Measurements from ENCODE around the gene GARS1.
A peak's percentile ranks its signal among the peaks of the same experiment; 100 is the strongest.
"Not testable (repeated sequence)": the region's sequence is repeated elsewhere in the genome, so short reads cannot be mapped to it uniquely, and the experiment has no call there.

Gene GARS1

DNA sequence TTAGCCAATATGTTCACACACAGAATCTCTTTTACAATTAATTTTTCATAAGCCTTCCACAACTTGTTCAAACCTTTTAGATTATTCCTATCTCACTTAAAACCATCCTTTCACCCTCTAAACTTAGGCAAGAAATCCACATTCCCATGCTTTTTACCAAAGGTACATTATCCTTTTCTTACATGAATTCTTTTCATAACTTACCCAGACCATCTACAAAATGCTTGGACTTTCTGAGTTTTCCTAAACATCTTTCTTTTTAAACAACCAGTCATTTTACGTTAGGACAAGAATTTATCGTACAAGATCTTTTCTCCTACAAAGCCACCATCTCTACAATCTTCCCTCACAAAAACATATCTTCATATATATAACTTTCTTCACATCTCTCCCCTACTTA lies 18.8 kb upstream of the GARS1 start:
- no peak for DNase-seq

GRCh38 chr7:30583181-30583580 lies 11.5 kb upstream of the GARS1 start:
- no peak for DNase-seq

DNA sequence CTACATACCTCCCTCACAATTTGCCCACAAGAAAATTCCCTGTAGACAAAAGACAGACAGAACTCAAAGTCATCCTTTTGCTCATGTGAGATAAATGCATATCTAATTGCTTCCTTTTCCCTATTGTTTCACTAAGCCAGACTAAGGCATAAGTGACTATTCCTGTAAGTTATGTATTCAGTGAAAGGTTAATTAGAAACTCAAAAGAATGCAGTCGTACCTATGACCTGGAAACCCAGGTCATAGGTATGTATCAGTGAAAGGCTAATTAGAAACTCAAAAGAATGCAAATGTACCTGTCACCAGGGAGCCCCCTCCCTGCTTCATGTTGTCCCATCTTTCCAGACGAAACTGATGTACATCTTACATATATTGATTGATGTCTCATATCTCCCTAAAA lies 10.3 kb upstream of the GARS1 start:
- no peak for DNase-seq

DNA sequence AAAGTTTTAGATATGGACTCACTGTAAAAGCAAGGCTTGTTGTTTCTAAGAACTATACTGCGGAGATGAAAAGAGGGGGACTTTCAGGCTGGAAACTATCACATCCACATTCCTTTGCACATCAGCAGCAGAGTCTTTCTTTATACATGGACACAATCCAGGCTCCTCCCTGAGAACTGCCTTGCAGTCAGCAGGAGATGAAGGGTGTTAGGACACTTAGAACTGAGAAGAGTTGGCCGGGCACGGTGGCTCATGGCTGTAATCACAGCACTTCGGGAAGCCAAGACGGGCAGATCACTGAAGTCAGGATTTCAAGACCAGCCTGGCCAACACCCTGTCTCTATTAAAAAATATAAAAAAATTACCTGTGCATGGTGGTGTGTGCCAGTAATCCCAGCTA lies 9.7 kb upstream of the GARS1 start:
- no peak for DNase-seq

DNA sequence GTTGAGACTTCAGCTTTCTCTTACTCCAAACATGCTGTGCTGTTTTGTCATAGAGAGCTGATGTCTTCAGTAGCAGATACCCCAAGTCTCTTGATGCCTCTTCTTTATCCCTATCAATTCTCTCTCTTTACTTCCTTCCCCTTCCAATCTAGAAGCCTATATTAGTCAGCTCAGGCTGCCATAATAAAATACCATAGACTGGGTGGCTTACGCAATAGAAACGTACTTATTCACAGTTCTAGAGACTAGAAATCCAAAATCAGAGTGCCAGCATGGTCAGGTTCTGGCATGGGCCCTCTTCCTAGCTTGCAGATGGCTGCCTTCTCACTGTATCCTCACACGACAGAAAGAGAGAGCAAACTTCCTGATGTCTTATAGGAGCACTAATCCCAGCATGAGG lies 9.0 kb upstream of the GARS1 start:
- no peak for DNase-seq

- not testable (repeated sequence) for DNase-seq
These were observed 7.1 kb upstream of the GARS1 start for GRCh38 chr7:30587547-30587946.

DNA sequence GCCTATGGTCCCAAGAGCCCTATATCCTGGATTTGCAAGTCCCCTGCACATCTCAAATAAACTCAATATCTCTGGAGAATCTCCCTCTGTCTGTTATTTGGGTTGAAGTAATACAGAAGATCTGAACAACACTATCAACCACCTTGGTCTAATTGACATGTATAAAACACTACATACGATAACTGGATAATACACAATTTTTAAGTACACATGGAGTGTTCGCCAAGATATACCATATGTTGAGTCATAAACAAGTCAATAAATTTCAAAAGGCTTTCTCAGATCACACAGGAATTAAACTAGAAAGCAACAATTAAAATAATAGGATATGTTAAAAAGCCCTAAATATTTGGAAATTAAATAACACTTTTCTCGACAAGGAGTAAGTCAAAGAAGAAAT lies 5.6 kb upstream of the GARS1 start:
- no peak for DNase-seq

DNA sequence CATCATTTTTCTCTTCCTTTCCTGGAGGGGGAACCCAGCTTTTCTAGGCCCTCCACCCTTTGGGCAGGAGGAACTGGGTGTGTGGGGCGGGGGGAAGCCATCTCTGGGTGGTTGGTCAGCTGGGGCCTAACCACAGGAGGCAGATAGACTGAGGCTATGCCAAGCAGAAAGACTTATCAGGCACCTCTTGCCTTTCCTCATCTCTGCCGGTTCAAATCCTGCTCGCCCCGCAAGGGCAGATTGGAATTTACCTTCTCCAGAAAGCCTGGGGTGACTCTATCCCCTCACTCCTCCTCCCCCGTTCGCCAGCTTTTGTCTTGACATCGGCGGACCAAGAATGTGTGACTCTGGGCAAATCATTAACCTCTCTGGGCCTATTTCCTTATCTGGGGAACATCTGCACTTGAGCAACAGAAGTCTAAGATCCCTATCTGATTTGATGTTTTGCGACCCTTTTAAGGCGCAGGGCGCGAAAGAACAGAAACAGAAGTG lies 584 bp upstream of the GARS1 start:
- DNase-seq, result peak; percentile 49

DNA sequence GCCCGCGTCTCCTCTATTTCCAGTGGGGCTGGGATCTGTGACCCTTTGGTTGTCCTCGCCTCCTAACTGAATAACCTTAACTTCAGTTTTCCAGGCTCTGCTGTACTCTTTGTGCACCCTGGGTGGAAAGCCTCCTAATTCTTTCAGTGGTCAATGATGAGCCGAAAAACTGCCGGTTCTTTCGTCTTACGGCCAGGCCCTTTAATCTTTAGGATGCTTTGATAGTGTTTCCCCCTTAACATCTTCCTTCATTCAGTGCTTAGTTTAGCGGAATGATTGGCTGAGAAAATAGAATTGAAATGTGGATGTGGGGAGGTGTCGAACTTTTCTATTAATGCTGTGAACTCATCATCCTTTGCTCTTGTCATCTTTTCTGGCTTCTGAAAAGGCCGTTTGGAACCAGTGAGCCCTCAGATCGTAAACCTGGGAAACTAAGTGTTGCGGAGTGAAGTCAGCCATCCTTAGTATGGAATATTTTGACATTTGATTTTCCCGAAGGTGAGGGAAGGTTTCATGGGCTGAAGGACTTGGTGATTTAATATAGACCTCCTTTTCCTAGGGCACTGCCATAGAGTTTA lies 847 bp downstream of the GARS1 start:
- DNase-seq, result peak; percentile 15

- DNase-seq, result peak; percentile 45
These were observed 1.4 kb downstream of the GARS1 start for GRCh38 chr7:30596014-30596641.

- peak; percentile 20 for DNase-seq
These were observed 2.0 kb downstream of the GARS1 start for GRCh38 chr7:30596721-30597120.

DNA sequence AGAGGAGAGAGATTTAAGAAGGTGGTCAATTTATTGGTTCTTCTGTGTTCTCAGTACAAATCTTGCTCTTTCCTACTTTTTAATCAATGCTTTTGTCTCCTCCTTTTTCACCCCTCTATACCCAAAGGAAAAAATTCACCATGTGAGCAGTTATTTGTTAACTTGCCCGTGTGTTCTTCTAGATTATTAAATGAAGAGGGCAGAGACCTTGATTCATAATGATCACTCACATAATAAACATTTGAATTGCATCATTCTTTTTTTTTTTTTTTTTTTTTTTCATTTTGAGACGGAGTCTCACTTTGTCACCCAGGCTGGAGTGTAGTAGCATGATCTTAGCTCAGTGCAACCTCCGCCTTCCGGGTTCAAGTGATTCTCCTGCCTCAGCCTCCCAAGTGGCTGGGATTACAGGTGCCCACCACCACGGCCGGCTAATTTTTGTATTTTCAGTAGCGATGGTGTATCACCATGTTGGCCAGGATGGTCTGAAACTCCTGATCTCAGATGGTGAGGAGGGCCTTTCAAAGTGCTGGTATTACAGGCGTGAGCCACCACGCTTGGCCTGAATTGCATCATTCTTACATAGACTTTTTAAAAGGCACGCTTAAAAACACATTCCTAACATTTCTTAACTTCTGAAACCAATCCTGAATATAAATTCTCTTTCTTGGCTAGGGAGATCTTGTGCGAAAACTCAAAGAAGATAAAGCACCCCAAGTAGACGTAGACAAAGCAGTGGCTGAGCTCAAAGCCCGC lies 3.6 kb downstream of the GARS1 start:
- peak; percentile 35 for DNase-seq

DNA sequence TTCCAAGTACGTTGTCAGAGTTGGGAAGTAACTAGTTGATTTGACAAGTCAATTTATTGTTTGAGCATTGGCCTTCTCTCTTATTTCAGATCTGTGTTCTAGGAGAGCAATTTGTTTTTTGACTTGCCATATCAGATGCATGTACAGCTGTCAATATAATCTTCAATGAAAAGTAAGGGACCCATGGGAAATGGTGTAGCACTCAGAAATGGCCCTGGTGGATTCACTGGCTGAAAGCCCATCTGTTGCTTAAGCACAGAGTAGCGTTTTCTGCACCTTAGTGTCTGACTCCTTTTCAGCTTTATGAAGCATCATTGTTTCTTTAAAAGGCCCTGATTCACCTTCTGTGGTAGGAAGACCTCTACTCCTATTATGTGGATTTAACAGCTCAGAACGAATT lies 10.2 kb downstream of the GARS1 start:
- DNase-seq, result no peak

GRCh38 chr7:30605832-30606231 lies 11.2 kb downstream of the GARS1 start:
- DNase-seq, result no peak

DNA sequence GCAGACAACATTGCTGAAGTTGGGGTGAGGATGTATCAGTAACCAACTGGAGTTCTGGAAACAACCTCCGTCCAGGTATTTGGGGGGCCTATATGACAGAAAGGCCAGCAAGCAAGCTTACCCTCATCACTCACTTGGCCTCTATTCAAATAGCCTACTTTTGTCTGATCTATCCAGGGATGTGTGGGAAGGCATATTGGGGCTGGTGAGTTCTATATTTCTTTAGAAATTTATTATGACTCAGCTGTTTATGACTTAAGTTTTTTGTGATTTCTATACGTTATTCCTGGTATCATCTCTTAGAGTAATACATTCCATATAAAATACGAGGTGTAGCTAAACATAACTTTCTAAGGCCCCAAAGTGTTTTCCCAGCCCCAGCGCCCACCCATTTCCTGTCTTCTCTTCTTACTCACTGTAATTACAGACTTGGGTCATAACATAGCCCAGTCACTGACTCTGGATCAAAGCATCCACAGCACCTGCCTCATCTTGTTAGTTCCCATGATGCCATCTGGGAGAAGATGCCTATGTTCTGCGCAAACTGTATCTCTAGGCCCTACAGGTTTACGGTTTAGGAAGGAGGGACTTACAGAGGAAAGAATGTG lies 18.1 kb downstream of the GARS1 start:
- peak; percentile 57 for DNase-seq

- DNase-seq, result peak; percentile 13
These were observed 19.0 kb downstream of the GARS1 start for GRCh38 chr7:30613366-30614325.

DNA sequence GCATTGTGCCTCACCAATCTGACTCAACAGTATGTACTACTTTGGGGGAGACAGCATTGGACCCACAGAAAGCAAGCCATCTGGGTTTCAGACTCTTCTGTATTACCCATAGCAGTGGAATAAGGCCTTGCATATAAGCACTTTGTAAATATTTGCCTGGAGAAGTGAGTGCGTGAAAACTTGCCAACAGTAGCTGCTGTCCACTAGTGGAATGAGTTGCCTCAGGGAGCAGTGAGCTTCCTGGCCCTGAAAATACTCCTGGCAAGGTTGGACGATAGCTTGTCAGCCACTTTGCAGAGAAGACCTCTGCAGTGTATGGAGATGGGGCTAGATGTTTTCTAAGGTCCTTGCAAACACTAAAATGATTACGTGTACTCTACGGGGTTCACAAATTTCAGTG lies 21.6 kb downstream of the GARS1 start:
- no peak for DNase-seq

DNA sequence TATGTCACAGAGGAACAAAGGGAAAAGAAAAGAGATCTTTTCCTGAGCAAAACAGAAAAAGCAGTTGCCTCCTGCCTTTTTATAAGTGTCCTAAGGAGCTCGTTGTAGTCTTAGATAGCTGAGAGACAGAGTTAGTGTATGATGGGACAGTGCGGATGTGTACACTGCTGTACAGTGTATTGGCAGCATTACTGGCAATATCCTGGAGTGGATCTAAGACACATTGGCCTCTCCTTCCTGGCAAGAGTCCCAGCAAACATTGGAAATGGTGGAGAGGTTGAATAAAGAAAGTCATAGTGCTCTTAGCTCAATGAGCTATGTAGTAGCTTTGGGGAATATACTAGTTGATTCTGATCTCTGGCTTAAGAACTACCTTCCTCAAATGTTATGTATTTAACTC lies 22.7 kb downstream of the GARS1 start:
- DNase-seq, result no peak

DNA sequence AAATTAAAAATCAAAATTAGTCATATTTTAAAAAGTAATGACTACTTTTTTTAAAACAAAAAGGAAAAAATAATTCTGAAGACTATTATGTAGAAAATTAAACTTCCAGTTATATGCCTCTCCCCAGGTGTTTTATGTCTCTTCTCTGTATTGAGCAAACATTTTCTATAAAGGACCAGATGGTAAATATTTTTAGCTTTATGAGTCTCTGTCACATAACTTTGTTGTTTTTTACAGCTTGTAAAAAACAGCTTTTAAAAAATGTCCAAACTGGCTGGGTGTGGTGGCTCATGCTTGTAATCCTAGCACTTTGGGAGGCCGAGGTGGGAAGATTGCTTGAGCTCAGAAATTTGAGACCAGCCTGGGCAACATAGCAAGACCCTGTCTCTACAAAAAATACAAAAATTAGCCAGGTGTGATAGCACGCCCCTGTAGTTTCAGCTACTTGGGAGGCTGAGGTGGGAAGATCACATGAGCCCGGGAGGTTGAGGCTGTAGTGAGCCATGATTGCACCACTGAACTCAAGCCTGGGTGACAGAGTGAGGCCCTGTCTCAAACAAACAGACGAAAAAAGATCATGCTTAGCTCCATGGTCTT lies 23.5 kb downstream of the GARS1 start:
- DNase-seq, result no peak

- DNase-seq, result no peak
These were observed 24.3 kb downstream of the GARS1 start for GRCh38 chr7:30618961-30619360.

GRCh38 chr7:30625283-30625682 lies 30.6 kb downstream of the GARS1 start:
- DNase-seq, result no peak

- no peak for DNase-seq
These were observed 32.3 kb downstream of the GARS1 start for GRCh38 chr7:30627026-30627425.
